HG02571 (cell line): ENCODE measurements around the gene SIX3.

Experiments used
- ATAC-seq: cut with Tn5 transposase; IDR thresholded peaks from one replicate; pipeline ENCODE4 v1.9.1; 2021; ENCODE audit warnings: mild to moderate bottlenecking, moderate library complexity; ENCODE audit not compliant: unreplicated experiment

SIX3 gene

DNA sequence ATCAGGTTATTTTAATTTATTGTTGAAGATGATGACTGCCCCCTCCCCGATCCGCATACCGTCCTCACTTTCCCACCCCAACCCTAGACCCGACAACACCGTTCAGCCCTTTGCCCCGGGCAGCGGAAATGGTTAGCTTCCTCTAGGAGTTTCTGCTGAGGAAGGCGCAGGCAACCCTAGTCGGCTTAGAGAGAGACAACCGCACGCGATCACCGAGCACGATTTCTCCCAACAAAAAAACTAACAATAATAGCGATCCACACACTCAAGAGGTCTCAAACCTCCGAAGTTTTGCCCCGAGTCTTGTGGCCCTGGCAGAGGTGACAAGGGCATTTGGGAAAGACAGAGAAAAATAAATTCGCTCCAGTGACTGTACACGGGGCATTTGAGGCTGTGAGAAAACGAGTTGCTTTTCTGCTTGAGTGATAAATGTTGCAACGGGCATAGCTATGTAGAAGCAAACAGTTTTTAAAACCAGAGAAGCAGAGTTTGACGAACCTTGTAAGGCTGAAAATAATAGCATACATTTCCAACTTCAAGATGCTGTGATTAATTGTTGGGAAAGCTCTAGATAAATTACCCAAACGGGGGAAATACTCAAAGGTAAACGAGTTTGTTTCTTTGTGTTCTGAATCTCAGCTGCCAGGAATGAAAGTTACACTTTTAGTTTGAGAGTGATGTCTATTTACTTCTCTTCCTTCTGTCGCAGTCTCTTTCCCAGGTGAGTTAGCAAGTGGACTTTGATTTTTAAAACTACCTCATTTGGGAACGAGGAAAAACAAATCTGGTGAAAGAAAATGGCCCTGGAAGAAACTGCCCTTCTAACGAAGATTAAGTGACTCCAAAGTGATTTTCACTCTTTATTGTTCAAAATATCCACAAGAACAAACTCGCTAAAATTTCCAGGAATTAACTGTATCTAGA lies 11.0 kb upstream of the SIX3 start:
- ATAC-seq = no peak

DNA sequence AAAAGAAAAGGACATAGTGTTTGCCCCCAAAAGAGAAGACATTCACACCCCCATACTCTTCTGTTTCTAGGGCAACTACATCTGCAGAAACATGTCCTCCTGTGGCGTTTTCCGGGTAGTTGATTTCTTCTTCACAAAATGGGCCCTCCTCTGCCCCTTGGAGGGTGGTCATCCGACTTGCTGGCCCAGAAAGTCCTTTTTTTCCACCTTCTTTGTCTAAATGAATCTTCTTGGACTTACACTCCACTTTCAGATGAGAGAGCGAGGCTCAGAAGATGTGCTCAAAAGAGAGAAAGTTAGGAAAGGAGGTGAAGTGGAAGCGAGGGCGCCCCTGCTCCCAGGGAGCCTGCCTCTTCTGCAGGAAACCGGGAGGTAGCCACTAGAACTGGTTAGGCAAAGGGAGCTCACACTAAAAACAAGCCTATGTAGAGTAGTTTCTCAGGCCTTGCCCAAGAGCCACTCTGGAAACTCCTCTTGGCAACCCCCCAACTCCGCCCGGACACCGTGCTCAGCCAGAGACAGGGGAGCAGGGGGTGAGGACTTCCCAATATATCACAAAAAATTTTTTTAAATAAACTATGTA lies 10.2 kb upstream of the SIX3 start:
- ATAC-seq = no peak

DNA sequence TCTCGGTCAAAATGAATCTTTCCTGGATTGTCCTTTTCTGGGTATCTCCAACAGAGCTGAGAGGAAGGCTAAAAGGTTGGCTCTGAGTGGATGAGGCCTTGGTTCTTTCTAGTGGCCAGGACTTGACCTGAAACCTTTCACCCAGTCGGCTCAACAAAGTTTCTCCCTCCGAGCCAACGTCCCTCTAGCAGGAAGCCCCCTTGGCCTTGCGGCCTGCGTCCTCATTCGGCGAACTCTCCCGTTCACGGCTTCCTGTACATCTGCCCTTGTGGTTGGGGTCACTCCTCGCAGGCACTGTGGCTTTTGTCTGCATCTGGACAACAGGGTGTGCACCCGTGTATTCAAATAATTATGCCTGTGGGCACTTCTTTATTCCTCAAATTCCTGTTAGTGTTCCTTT lies 9.4 kb upstream of the SIX3 start:
- no peak for ATAC-seq

DNA sequence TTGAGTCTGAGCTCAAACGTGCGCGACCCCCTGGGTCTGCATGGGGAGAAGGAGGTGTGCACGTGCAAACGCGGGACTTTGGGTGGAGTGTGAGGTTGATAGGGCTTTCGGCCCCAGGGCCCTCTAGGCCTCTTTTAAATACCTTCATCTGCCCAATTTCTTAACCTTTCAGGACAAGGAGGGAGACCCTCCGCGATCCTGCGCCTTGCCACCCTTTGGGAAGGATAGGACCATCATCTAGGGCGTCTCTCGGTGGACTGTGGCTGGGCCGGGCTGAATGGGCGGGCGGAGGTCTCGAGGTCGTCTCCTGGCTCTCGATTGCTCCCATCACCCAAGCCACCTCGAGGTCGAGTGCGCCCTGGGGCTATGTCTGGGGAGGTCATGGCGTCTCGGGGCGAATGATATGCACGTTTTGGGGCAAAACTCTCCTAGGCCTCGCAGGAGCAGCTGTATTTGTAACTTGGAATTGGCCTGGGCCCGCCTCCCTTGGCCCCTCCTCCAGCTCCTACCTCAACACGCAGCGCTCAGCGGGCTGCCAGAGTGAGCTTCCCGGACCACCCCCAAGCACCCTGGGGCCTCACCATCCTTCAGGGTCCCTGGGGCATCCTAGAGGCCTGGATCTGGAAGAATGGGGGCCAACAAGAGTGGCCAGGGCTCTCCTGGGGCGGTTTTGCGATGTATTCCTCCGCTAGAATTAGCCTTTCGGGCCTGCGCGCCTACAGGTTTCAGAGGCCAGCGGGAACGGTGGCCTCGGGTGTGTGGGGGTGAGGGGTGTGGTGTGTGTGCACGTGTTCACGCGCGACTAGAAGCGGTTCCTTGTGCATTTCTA lies 8.7 kb upstream of the SIX3 start:
- ATAC-seq = no peak

DNA sequence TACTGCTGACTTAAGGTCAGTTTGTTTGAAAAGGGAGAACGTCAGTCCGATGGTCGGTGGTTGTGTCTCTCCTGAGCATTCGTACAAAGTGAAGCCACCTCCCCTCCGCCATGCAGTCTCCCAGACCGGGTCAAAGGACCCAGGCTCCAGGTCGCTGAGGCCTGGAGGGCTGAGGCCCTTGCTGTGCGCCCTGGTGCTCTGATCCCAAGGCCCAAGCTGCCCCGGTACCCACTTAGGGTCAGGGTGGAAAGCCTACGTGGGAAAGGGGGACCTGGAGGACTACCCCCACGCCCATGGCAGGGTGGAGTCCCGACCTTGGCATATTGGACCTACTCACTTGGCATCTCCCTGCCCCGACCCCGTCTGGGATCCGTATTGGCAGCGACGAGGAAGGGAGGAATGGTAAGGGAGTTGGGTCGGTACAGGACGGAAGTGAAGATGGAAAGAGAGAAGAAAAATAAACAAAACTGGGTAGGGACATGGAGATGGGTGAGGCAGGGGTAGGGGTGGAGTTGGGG lies 8.0 kb upstream of the SIX3 start:
- ATAC-seq = no peak

DNA sequence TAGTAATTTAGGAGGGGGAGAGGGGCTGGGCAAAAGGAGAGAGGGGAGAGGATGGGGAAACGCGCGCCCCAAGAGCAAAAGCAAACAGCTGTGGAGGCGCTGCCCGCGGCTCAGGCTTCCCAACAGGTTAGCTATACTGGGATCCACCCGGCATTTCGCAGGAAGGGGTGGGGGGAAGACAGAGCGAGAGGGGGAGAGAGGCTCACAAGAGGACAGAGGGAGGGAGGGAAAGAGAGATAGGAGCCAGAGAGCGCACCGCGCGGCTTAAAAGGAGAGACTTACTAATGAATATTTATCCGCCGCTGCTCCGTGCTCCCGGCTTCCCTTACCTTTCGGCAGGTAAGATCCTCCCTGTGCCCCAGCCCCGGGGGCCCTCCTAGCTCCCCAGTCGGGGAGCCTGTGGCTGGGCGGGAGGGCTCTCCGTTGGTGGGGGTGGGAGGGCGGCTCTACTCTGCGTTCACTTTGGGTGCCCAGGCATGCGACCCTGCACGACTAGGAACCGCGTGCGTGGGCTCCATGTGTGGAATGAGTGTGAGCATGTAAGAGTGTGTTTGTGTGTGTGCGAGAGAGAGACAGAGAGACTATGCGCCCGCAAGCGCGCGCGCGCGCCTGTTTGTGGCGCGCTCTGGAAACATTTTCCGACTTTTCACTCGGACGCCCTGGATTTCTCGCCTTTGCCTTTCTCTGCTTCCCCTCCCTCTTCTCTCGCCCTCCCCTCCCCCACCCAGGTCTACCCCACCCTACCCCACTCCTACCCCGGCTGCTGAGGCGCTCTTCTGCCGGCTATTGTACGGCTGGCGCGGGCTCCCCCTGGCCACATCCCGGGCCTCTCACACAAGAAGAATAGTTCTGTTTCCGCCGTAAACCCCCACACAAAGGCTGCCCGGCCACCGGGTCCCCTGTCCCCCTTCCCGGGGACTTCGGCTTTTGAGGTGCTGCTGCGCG lies 7.2 kb upstream of the SIX3 start:
- ATAC-seq = no peak

DNA sequence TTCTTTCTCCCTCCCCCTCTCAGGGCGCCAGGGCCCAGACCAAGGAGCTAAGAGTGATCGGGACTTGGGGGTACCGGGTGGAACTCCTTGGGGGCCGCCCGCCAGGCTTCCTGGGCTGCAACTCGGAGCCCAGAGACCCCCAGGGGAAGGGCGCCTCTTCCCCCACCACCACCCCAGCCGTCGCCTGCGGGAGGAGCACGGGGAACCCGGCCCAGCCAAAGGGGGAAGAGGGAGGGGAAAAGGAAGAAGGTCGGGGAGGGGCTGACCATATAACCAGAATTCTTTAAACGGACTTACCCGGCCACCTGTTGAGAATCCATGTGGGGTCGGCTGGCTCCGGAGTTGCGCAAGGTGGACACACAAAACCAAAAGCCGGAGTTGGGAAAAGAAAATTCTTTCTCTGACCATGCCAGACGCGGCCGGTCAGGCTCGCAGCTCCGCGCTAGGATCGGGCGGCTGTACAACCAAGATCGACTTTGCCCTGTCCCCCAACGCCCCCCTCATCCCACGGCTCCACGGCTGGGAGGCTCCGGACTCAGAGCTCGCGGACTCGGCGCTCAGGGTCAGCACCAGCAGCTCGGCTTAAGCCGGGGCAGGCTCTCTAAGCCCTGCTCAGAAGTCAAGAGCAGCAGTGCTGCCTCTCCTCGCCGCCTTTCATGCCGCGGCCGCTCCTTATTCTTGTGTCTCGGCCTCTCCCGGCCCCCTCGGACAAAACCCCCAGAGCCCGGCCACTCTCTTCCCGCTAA lies 6.3 kb upstream of the SIX3 start:
- no peak for ATAC-seq

DNA sequence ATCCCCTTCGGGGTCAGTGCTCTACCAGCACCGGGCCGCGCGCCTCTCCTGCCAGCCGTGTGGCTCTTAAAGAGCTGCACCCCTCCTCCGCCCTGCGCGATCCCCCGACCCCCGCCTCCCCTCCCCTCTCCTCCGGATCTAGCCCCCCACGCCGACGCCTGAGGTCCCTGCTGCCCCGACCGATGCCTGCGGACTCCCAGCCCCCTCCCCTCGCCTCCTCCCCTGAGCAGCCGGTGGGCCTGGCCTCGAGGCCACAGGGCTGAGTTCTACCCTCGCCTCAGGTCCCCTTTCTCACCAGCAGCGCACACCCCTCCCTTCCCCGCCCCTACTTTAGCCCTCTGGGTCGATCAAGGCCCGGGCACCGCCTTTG lies 5.8 kb upstream of the SIX3 start:
- no peak for ATAC-seq

DNA sequence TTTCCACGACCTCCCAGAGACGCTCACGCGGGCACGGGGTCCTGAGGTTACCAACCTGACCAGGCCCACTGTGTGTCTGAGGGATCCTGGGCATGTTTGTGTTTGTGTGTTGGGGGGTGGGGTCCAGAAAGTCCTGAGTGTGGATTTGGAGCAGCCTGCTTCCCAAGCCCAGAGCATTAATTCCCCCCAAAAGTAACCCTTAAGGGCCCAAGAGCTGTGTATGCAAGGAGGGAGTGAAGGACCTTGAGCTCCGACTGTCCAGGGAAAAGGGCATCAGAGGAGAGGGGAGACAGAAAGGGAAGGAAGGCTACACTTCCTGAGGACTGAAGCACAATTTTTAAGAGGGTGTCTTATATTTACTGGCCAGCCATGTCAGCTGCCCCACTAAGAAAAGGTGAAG lies 5.2 kb upstream of the SIX3 start:
- ATAC-seq = no peak

DNA sequence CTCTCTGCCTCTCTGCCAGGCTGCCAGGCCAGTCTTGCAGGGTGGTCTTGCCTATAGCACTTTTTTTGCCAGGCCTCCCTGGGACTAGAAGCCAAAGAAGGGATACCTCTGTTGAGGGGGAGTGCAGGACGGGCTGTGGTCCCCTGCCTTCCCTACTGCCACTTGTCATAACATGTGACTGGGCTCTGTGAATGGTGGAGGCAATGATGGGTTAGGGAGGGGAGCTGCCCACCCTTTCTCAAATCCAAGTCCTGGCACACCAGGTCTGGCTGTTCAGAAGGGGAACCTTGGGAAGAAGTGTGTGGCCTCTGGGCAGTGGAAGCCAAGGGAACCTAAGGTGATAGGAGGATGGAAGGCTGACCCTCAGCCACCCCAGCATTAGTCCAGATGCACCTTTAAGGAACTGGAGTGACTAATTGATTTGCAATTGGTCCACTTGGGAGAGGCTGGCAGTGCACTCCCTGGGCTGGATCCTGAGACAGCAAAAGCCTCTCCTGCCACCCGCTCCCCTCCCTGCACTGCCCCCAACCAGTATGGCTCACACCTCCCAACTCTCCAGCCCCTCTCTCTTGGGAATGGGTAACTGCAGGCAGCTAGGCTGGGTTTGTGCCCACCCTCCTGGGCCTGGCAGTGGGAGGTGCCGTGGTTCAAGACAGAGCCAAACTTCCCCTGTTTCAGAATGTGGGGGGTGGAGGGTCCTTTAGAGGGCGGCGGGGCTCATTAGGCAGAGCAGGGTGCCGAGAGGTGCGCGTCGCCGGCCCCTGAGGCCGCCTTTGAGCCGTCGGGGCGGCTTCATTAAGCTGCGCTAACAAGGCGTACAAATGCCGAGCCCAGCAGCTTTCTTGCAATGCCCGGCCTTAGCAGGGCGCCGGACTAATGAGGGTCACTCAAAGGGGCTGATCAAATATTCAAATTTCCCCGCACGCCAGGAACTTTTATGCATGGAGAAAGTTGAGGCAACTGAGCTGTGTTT lies 4.5 kb upstream of the SIX3 start:
- ATAC-seq = no peak

DNA sequence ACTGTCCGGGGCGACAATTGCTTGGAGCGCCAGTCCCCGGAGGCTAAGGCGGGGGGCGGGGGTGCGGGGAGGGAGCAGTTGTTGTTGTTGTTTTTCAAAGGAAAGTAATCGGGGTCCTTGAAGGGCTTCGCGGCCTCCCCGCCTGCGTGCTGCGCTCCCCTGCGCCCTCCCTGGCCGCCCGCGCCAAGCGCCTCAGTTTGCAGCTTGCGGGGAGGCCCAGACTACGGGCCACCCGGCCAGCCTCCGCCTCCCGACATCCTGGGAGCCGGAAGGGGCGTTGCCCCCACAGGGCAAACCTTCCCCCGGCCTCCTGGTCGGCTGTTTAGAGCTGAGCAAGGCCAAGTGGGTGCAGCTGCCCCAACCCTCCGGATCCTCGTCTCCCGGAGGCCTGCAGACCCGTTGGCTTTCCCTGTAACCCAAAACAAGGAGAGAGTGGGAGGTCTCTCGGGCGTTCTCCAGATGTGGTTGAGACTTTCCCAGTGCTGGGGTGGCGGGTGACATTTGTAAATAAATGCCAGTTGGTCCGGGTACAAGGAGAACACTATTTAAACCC lies 3.7 kb upstream of the SIX3 start:
- ATAC-seq = no peak

DNA sequence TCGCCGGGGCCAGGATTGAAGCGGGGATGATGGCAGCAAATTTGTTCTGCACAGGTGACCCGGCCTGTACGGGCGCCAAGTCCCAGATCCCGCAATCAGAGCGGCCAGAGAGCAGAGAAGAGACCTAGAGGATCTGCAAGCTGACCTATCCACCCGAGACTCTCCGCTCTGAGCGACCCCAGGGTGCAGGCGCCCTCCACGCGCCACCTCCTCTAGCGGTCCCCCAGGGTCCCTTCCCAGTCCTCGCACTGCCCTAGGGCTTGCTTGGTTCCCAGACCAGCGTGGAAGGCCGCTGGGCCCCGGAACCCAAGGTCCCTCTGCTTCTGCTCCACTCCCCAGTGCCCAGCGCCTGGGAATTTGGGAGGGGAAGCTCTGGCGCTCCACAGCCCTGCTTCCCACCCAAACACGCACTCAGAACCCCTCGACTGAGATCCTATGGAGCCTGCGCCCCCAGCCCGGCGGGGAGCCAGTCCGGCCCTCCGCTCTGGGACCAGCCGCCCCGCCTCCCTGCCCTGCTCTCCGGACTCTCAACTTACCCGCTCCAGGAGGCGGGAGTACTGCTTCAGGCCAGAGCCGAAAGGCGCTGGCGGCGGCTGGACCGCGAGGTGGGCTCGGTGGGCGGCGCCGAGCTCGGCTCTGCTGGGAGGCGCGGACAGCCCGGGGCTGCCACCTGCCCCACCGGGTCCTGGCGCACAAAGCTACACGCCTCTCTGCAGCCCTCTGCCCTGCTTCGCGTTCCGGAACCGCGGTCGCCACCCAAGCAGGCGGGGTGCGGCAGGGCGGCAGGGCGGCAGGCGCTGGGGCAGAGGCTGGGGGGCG lies 3.0 kb upstream of the SIX3 start:
- no peak for ATAC-seq

DNA sequence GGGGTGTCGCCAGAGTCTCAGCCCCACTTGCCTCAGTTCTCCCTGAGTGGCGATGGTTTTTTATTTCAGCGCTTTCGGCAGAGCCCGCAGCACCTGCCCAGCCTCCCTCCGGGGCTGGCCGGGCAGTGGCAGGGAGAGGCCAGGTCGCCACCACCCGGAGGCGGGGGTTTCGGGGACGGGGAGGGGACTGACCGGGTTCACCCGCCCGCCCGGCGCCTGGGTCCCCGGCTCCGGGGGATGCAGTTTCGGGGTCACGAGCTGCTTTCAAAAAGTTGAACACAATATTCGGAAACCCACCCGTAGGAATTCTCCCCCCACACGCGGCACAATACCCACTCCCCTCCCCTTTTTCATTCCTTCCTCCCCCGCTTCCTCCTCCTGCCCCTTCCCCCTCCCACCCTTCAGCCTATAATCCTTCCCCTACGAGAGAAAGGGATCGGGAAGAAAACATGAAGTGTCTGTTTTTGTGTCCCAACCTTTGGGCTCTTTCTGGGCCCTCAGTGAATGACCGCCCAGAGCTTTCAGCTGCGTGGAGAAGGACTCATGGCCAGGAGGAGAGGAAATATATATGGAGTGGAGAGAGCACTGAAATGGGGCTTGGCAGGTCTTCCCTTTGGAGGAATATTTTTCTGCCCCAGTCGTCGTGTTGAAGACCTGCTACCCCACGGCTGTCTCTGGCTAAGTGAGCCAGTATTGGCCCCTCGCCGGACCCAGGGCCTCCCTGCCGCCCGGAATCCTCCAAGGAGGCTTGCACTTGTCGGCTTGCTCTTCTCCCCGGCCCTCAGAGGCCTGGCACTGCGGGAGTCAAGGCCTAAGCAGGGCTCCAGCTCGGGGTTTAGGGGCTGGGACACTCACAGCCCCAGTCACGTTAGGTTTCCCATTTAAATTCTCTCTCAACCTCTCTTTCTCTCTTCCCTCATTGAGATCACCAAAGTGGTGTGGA lies 2.1 kb upstream of the SIX3 start:
- no peak for ATAC-seq

DNA sequence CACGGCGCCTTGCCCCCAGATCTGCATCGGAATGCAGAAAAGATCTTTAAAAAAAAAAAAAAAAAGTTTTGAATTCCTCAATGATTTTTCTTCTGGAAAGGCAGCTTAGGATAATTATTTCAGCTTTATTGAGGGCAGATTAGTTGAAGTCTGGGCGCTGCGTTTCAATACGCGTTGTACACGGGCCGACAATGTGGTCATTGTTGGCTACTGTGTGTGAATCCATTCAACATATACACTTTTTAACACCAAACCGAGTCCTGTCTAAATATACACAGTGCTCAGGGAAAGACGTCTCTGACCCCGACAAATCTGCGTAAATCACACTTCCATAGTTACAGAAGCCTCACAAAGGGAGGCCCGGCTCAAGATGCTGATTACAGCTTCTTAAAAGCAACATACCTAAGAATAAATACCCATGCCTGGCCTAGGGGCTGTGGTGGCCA lies 1.4 kb upstream of the SIX3 start:
- ATAC-seq = no peak

DNA sequence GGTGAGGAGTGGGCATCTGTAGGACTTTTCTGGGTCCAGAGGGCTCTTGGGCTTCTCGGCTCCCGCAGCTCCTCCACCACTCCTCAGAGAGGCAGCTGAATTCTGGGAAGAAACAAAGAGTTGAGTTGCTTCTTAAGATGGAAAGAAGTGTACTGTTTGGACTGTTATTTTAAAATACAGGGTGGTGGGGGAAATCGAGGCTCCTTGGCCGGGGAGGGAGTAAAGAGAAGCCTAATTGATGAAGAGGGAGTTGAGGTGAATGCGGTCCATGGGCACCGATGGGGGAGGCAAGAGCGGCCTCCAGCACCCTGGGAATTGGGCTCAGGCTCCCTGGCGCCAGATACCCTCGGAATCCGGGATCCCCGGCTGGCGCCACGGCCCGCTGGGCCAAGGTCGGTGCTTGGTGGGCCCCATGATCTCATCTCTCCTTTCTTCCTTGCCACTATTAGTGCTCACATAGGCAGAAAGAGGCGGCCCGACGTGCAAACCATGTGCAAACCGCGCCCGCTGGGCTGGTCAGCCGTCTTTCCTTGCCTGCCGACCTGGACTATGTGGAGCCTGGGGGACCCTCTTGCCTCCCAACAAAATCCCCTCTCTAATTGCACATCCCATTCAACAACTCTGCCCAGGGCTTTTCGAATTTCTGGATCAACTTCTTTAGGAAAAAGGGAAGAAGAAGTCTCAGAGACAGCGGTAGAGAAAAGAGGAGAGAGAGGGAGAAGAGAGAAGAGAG lies 604 bp upstream of the SIX3 start:
- no peak for ATAC-seq
